Left lung (tissue), 10 donors: ENCODE results near the gene TMEM184B. TPM values are rescaled to one million over a fixed set of nuclear protein-coding genes. Genes with fewer than 3 reads are reported as not detected.

Source experiments
- ATAC-seq: fragments of 200-7000 bp; cut with Tn5 transposase; one replicate; pipeline ENCODE4 v1.9.1; 2020; ENCODE audit warnings: moderate library complexity
- DNase-seq, 4 donors: peaks; one replicate each; pipeline ENCODE4 v3.0.0-alpha.2; 2013 to 2020
- H3K27ac ChIP-seq, 2 donors: fragments of 200-600 bp; sonication (generic) in 1 of 2; one replicate each; pipeline versions ENCODE4 v1.5.0 to v1.8.0; 2020 to 2021
- H3K27me3 ChIP-seq, 2 donors: fragments of 200-600 bp; sonication (generic) in 1 of 2; one replicate each; pipeline versions ENCODE4 v1.5.0 to v1.8.0; 2020 to 2021
- H3K36me3 ChIP-seq, 2 donors: fragments of 200-600 bp; sonication (generic) in 1 of 2; one replicate each; pipeline versions ENCODE4 v1.5.0 to v1.8.0; 2020 to 2021
- H3K4me1 ChIP-seq, 2 donors: fragments of 200-600 bp; one replicate each; pipeline ENCODE4 v1.8.0; 2021
- H3K4me3 ChIP-seq, 2 donors: fragments of 200-600 bp; sonication (generic) in 1 of 2; one replicate each; pipeline versions ENCODE4 v1.5.0 to v1.8.0; 2020 to 2021; ENCODE audit warnings: mild to moderate bottlenecking in 1 of 2
- H3K9me3 ChIP-seq, 2 donors: fragments of 200-600 bp; sonication (generic) in 1 of 2; one replicate each; pipeline versions ENCODE4 v1.5.0 to v1.8.0; 2020 to 2021
- intact Hi-C, 2 donors: fragments of 100-400 bp; cut with DNase I; formaldehyde crosslinking; loops; one replicate each; pipeline versions ENCODE4 v1.11.2 to v1.14.2; 2022
- polyA plus RNA-seq, 6 donors: library from polyadenylated mRNA; unstranded; fragments of 120-200 nt; gene quantifications; one replicate each; pipeline ENCODE4 v1.2.1, GENCODE V29; 2013; ENCODE audit not compliant: insufficient read length in 6 of 6
- total RNA-seq, 2 donors: library from RNA; stranded (reverse); fragmentation: NEBNext Ultra II Directional; extraction: Animal tissue kit (Norgen Biotek cat#: 25700); gene quantifications; one replicate each; pipeline ENCODE4 v1.2.1, GENCODE V29; 2021
- TF ChIP-seq, protein P1 (sequence below), 2 donors: fragments of 200-600 bp; sonication (generic) in 1 of 2; IDR thresholded peaks; one replicate each; pipeline versions ENCODE4 v1.5.0 to v1.8.0; 2021; ENCODE audit warnings: antibody characterized with exemption in 2 of 2
- donor health status: DM: no; HTN: yes; CAD: no.
- donor health status: DM: no; HTN: no; CAD: no.

TMEM184B gene
- total and polyA plus RNA-seq, 8 donors = 33.7 to 98.3 (median 39.8) TPM

DNA sequence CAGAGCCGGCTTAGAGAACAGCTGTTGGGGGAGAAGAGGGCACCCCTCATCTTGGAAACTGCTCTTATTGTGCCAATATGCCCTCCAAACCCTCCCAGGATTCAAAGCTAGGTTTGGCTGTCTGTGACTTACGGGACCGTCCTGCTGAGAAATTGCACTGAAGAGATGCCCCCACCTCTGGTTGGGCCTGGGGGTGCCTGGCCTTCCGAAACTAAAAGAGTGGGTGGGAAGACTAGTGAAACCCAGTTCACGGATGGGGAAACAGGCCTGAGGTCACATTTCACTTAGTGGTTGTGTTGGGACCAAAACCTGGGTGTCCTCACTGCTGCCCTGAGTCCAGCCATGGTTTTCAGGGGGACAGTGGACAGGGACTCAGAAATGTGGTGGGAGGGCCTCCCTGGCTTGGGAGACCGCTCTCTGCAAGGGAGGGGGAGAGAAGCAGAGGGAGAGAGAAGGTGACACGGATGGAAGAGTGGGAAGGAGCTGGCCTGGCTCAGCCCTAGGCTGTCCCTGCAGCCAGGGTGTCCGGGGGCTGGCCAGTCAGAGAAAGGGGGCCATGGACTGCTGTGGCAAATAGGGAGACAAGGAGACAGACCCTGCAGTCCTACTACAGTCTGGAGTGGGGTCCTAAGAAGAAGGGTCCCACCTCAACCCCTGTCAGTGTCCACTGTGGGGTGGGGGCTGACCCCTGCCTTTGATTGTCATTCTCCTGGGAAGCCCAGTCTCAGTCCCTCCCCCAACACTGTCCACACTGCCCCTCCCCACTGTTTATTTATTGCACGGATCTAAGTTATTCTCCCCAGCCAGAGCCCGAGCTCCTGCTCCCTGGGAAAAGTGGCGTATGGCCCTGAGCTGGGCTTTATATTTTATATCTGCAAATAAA, 57.4 kb downstream of the TMEM184B start:
- no peak overlapping the region for H3K27ac ChIP-seq
- H3K4me3 ChIP-seq = no peak overlapping the region
- TF ChIP-seq, protein P1, sequence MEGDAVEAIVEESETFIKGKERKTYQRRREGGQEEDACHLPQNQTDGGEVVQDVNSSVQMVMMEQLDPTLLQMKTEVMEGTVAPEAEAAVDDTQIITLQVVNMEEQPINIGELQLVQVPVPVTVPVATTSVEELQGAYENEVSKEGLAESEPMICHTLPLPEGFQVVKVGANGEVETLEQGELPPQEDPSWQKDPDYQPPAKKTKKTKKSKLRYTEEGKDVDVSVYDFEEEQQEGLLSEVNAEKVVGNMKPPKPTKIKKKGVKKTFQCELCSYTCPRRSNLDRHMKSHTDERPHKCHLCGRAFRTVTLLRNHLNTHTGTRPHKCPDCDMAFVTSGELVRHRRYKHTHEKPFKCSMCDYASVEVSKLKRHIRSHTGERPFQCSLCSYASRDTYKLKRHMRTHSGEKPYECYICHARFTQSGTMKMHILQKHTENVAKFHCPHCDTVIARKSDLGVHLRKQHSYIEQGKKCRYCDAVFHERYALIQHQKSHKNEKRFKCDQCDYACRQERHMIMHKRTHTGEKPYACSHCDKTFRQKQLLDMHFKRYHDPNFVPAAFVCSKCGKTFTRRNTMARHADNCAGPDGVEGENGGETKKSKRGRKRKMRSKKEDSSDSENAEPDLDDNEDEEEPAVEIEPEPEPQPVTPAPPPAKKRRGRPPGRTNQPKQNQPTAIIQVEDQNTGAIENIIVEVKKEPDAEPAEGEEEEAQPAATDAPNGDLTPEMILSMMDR (IDR thresholded peaks at IDR 0.05) = no peak
- peaks cover 0 to 30% of the 10 kb centered on the region in 2 donors for H3K36me3 ChIP-seq
- no peaks in the 10 kb centered on the region for H3K9me3 ChIP-seq
- ATAC-seq (no peak), DNase-seq (no peak)
- H3K27me3 ChIP-seq = no peaks in the 10 kb centered on the region
- intact Hi-C loops = no loop called here
- H3K4me1 ChIP-seq = peaks cover 31 to 66% of the 10 kb centered on the region in 2 donors

DNA sequence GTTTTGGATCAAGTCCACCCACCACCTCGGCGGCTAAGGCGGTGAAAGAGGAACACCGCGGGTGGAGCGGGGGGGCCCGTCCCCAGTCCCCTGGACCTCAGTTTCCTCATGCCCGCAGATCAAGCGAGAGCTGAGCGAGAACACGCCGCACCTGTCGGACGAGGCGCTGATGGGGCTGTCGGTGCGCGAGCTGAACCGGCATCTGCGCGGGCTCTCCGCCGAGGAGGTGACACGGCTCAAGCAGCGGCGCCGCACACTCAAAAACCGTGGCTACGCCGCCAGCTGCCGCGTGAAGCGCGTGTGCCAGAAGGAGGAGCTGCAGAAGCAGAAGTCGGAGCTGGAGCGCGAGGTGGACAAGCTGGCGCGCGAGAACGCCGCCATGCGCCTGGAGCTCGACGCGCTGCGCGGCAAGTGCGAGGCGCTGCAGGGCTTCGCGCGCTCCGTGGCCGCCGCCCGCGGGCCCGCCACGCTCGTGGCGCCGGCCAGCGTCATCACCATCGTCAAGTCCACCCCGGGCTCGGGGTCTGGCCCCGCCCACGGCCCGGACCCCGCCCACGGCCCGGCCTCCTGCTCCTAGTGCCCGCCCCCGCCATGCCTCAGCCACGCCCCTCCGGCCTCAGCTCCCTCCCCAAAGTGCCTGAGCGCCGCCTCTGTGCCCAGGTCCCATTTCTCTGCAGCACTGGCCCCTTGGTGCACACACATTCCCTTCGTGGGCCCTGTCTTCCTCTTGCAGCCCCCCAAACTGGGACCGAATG, 58.3 kb downstream of the TMEM184B start:
- Histone ChIP-seq H3K4me1 (peaks cover 25 to 65% of the 10 kb centered on the region in 2 donors), H3K9me3 (no peaks in the 10 kb centered on the region), H3K27me3 (no peaks in the 10 kb centered on the region), H3K4me3 (peak overlapping the region; percentile 1 to 22), H3K27ac (peak overlapping the region in 1 of 2 donors; percentile 65), H3K36me3 (peaks cover 0 to 25% of the 10 kb centered on the region in 2 donors)
- DNase-seq (peak in 3 of 4 donors; percentile 73 to 91 (median 78)), ATAC-seq (peak; percentile 68)
- TF ChIP-seq, protein P1 (IDR thresholded peaks at IDR 0.05) = no peak
- intact Hi-C loops = no loop called here

DNA sequence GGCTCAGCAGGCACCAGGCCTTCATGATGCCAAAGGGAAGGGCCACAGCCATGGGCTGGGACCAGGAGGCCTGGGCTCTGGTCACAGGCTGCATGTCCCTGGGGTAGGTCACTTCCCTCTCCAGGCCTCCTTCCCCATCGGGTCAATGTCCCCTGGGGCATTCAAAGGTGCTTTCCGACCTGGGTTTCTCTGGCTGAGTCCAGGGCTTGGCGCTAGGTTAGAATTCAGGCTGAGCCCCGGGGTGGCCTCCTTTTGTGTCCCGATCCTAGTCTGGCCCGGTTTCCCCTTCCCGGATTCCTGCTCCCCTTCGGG, 58.9 kb downstream of the TMEM184B start:
- peak overlapping the region in 1 of 2 donors; percentile 65 for H3K27ac ChIP-seq
- ATAC-seq = peak; percentile 8

DNA sequence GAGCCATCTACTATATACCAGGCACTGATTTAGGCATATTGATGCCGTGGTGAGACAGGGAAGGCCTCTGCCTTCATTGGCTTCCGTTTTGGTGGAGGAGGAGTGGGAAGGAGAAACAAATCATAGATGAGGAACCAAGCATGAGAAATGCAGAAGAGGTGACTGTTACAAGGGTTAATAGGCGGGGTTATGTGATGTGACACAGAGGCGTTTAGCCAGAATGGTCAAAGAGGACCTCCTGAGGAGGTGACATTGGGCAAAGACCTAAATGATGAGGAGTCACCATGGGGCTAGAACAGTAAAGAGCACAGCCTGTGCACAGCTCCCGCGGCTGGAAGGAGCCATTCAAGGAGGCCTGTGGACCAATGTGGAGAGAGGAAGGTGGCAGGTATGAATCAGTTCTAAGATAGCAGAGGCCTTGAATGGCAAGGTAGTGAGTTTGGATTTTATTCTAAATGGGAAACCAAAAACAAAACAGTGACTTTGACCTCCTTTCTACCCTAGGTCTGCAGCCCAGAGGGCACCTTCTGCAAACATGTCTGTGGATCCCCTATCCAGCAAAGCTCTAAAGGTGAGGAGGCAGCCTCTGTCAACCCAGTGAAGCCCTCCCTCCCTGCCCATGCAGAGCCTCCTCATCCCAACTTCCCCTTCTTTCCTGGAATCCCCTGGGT, 59.4 kb downstream of the TMEM184B start:
- H3K36me3 ChIP-seq = peaks cover 0 to 25% of the 10 kb centered on the region in 2 donors
- DNase-seq (no peak), ATAC-seq (peak; percentile 4)
- peaks cover 15 to 63% of the 10 kb centered on the region in 2 donors for H3K4me1 ChIP-seq
- peak overlapping the region in 1 of 2 donors; percentile 22 for H3K4me3 ChIP-seq
- peak overlapping the region in 1 of 2 donors; percentile 65 for H3K27ac ChIP-seq
- TF ChIP-seq, protein P1 (IDR thresholded peaks at IDR 0.05) = no peak
- intact Hi-C loops = no loop called here
- H3K9me3 ChIP-seq = no peaks in the 10 kb centered on the region
- no peaks in the 10 kb centered on the region for H3K27me3 ChIP-seq

More for the DNA sequence above, 58.9 kb downstream of the TMEM184B start:
- TF ChIP-seq, protein P1 (IDR thresholded peaks at IDR 0.05) = no peak
- intact Hi-C loops = no loop called here
- H3K27me3 ChIP-seq = no peaks in the 10 kb centered on the region
- H3K36me3 ChIP-seq = peaks cover 0 to 25% of the 10 kb centered on the region in 2 donors
- no peak for DNase-seq
- H3K9me3 ChIP-seq = no peaks in the 10 kb centered on the region
- H3K4me3 ChIP-seq = peak overlapping the region in 1 of 2 donors; percentile 22
- H3K4me1 ChIP-seq = peaks cover 20 to 64% of the 10 kb centered on the region in 2 donors
